ENCODE results near the gene ITSN2.

- TF ChIP-seq CEBPB (IDR thresholded peaks at IDR 0.05; ENCODE audit: low read depth): no peak
- no peak for TF ChIP-seq SRF (IDR thresholded peaks at IDR 0.05; ENCODE audit: low read depth)
- no peak for TF ChIP-seq SP1 (IDR thresholded peaks at IDR 0.05; ENCODE audit: low read depth)
- TF ChIP-seq CTCF (IDR thresholded peaks at IDR 0.05 in 2 of 3, conservative IDR thresholded peaks at IDR 0.05 in 1 of 3; ENCODE audit: borderline replicate concordance in 1 of 3, insufficient read depth in 1 of 3, low read depth in 2 of 3, low read length in 2 of 3): no peak
- no peak for TF ChIP-seq REST (IDR thresholded peaks at IDR 0.05; ENCODE audit: low read depth)
Observed at GRCh38 chr2:24332791-24333540, 27.4 kb downstream of the ITSN2 start.

Data from HCT116 (cell line).